GM23338 (cell line): ENCODE measurements around the gene HDAC5. TPM values are rescaled to one million over a fixed set of nuclear protein-coding genes. Genes with fewer than 3 reads are reported as not detected.

Experiments used
- ATAC-seq: fragments of 200-7000 bp; cut with Tn5 transposase; 3 replicates; pipeline ENCODE4 v1.9.1; 2020
- DNase-seq: peaks from one replicate; pipeline ENCODE4 v3.0.0-alpha.2; 2015; ENCODE audit warnings: low spot score
- H2AFZ ChIP-seq: fragments of 200-600 bp; sonication (generic); 2 replicates; pipeline ENCODE4 v1.8.0; 2016; ENCODE audit warnings: antibody characterized with exemption, mild to moderate bottlenecking, moderate library complexity
- H3F3A ChIP-seq: fragments of 200-600 bp; sonication (generic); replicated peaks from 2 replicates; pipeline ENCODE4 v1.8.0; 2017; ENCODE audit warnings: antibody characterized with exemption, mixed run types, low read depth
- H3K27ac ChIP-seq: fragments of 200-600 bp; sonication (generic); 2 replicates; pipeline ENCODE4 v1.6.1; 2016; ENCODE audit warnings: low read depth
- H3K27me3 ChIP-seq: fragments of 200-600 bp; sonication (generic); 2 replicates; pipeline ENCODE4 v1.8.0; 2016; ENCODE audit warnings: mild to moderate bottlenecking, mixed run types, moderate library complexity; ENCODE audit not compliant: insufficient read depth
- H3K36me3 ChIP-seq: fragments of 200-600 bp; sonication (generic); 2 replicates; pipeline ENCODE4 v1.8.0; 2016; ENCODE audit warnings: mild to moderate bottlenecking; ENCODE audit not compliant: insufficient read depth
- H3K4me1 ChIP-seq: fragments of 200-600 bp; sonication (generic); 2 replicates; pipeline ENCODE4 v1.8.0; 2016; ENCODE audit warnings: mild to moderate bottlenecking, moderate library complexity; ENCODE audit not compliant: insufficient read depth
- H3K4me2 ChIP-seq: fragments of 200-600 bp; sonication (generic); 2 replicates; pipeline ENCODE4 v1.7.1; 2017; ENCODE audit warnings: mixed run types
- H3K4me3 ChIP-seq: fragments of 200-600 bp; sonication (generic); 2 replicates; pipeline ENCODE4 v1.6.1; 2016; ENCODE audit warnings: mixed run types
- H3K79me2 ChIP-seq: fragments of 200-600 bp; sonication (generic); replicated peaks from 2 replicates; pipeline ENCODE4 v1.8.0; 2017; ENCODE audit warnings: mild to moderate bottlenecking; ENCODE audit not compliant: insufficient read depth
- H3K9me2 ChIP-seq: fragments of 200-600 bp; sonication (generic); 2 replicates; pipeline ENCODE4 v1.8.0; 2017; ENCODE audit not compliant: insufficient read depth
- H4K20me1 ChIP-seq: fragments of 200-600 bp; sonication (generic); replicated peaks from 2 replicates; pipeline ENCODE4 v1.8.0; 2017; ENCODE audit warnings: mild to moderate bottlenecking; ENCODE audit not compliant: insufficient read depth
- H3K27ac Mint-ChIP-seq: 2 replicates; pipeline ENCODE4 v1.8.0; 2020; ENCODE audit warnings: inconsistent platforms, mild to moderate bottlenecking, moderate library complexity, mixed read lengths
- H3K27me3 Mint-ChIP-seq: 3 replicates; pipeline ENCODE4 v1.8.0; 2022; ENCODE audit warnings: low read depth, mild to moderate bottlenecking, moderate library complexity, mixed read lengths, inconsistent platforms; ENCODE audit not compliant: insufficient read depth, poor library complexity
- H3K36me3 Mint-ChIP-seq: 3 replicates; pipeline ENCODE4 v1.8.0; 2021; ENCODE audit warnings: low read depth, mild to moderate bottlenecking, inconsistent platforms, moderate library complexity, mixed read lengths
- H3K4me1 Mint-ChIP-seq: 3 replicates; pipeline ENCODE4 v1.8.0; 2020; ENCODE audit warnings: mild to moderate bottlenecking, inconsistent platforms, mixed read lengths
- H3K4me3 Mint-ChIP-seq: 3 replicates; pipeline ENCODE4 v1.8.0; 2021; ENCODE audit warnings: moderate library complexity, mild to moderate bottlenecking, inconsistent platforms, mixed read lengths
- H3K9me3 Mint-ChIP-seq: 3 replicates; pipeline ENCODE4 v1.8.0; 2020; ENCODE audit warnings: moderate library complexity, mild to moderate bottlenecking, inconsistent platforms, mixed read lengths
- CREB1 ChIP-seq: fragments of 250-450 bp; sonication (Bioruptor Pico); IDR thresholded peaks from 2 replicates; pipeline ENCODE4 v1.5.0; 2020; ENCODE audit warnings: low read depth, mild to moderate bottlenecking, moderate library complexity
- EZH2 ChIP-seq: fragments of 200-600 bp; sonication (generic); IDR thresholded peaks from one replicate; pipeline ENCODE4 v1.8.0; 2017; ENCODE audit warnings: antibody characterized with exemption, mild to moderate bottlenecking, low read depth; ENCODE audit not compliant: unreplicated experiment
- EZH2phosphoT487 ChIP-seq: fragments of 200-600 bp; sonication (generic); IDR thresholded peaks from one replicate; pipeline ENCODE4 v1.8.1; 2018; ENCODE audit warnings: antibody characterized with exemption; ENCODE audit not compliant: unreplicated experiment
- JUNB ChIP-seq: IDR thresholded peaks from one replicate; pipeline ENCODE4 v1.6.1; 2016; ENCODE audit warnings: antibody characterized with exemption; ENCODE audit not compliant: unreplicated experiment
- POLR2AphosphoS5 ChIP-seq: IDR thresholded peaks from 2 replicates; pipeline ENCODE4 v1.6.1; 2016; ENCODE audit warnings: antibody characterized with exemption, low read depth
- STAT1 ChIP-seq: IDR thresholded peaks from one replicate; pipeline ENCODE4 v1.6.1; 2016; ENCODE audit warnings: antibody characterized with exemption; ENCODE audit not compliant: unreplicated experiment
- ZNF114 ChIP-seq: fragments of 250-450 bp; sonication (Bioruptor Pico); IDR thresholded peaks from 2 replicates; pipeline ENCODE4 v1.5.0; 2020; ENCODE audit warnings: mild to moderate bottlenecking, moderate library complexity
- ZNF331 ChIP-seq: fragments of 250-450 bp; sonication (Bioruptor Pico); IDR thresholded peaks from 2 replicates; pipeline ENCODE4 v1.5.0; 2020; ENCODE audit warnings: low read depth, mild to moderate bottlenecking, moderate library complexity
- polyA plus RNA-seq: library from polyadenylated mRNA; unstranded; fragments of >200 nt; fragmentation: Nextera tagmentation; extraction: Ambion mirVana; gene quantifications from 2 replicates; pipeline ENCODE4 v1.2.1, GENCODE V29; 2016
- total RNA-seq: library from RNA; depleted of rRNA; stranded (reverse); fragments of >200 nt; shearing (Covaris generic); gene quantifications from 2 replicates; pipeline ENCODE4 v1.2.3, GENCODE V29; 2014
- TF ChIP-seq, protein P1 (sequence below): IDR thresholded peaks from one replicate; pipeline ENCODE4 v1.6.1; 2018; ENCODE audit warnings: antibody characterized with exemption; ENCODE audit not compliant: unreplicated experiment
- TF ChIP-seq, protein P2 (sequence below), 2 experiments: fragments of 200-600 bp in 1 of 2; sonication (generic) in 1 of 2; conservative IDR thresholded peaks; 2 replicates each; pipeline versions ENCODE4 v1.5.1 to v1.6.1; 2016 to 2017; ENCODE audit warnings: antibody characterized with exemption in 2 of 2, low read depth in 2 of 2, mild to moderate bottlenecking in 2 of 2, moderate library complexity in 1 of 2
- TF ChIP-seq, protein P3 (sequence below): fragments of 250-450 bp; sonication (Bioruptor Pico); IDR thresholded peaks from 2 replicates; pipeline ENCODE4 v1.5.0; 2020; ENCODE audit warnings: mild to moderate bottlenecking, moderate library complexity
- TF ChIP-seq, protein P4 (sequence below): IDR thresholded peaks from 2 replicates; pipeline ENCODE4 v1.6.1; 2016; ENCODE audit warnings: antibody characterized with exemption

The HDAC5 gene
- total and polyA plus RNA-seq, 2 experiments from 2014 or later, result 16.9 to 71.1 TPM

DNA sequence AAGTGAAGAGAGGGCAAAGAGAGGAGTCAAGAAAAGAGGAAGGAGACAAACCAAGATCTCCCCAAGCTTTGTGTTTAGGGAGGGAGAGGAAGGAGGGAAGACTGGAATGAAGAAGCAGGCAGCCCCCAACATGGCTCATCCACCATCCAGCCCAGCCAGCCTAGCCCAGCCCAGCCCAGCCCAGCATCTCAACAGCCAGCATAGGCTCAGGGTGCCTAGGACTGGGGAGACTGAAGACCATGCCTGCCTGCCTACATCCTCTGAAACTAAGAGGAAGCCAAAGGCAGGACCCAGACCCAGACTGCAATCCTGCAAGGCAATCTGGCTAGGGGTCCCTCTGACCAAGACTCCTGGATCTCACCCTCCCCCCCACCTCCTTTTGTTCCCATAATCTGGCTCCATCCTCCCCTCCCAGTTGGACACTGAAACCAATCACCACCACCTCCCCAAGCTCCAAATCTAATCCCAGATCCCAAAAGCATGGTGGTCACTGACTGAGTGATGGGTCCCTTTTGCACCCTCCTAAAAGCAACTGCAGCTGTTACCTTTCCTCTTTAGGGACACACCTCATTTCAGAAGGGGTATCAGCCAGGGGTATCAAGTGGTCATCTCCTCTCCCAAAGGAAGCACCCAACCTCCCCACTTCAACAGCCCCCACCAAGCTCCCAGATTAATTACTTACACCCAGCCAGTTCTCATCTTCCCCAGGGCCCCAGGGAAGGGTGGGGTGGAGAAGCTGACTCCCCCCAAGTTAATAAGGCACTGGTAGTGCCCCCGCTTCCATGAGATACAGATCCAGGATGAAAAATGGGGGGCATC lies 1.2 kb downstream of the HDAC5 start:
- Histone ChIP-seq H3K27me3 (no peaks in the 10 kb centered on the region), H3F3A (0 out of 2 replicates have a peak, but pooled peaks cover 4% of the 10 kb centered on the region), H3K79me2 (peaks cover 39% of the 10 kb centered on the region), H3K4me2 (peak overlapping the region; percentile 98), H3K4me3 (peak overlapping the region; percentile 96), H3K9me2 (no peaks in the 10 kb centered on the region), H4K20me1 (peaks cover 17% of the 10 kb centered on the region), H3K27ac (peak overlapping the region; percentile 77; the same call in 1 of the 2 replicates), H2AFZ (no peak overlapping the region), H3K4me1 (peaks cover 38% of the 10 kb centered on the region), H3K36me3 (no peaks in the 10 kb centered on the region)
- Mint-ChIP-seq H3K36me3 (no peaks in the 10 kb centered on the region; the same call in 2 of the 3 replicates), H3K27me3 (peaks cover 7% of the 10 kb centered on the region), H3K4me1 (peaks cover 55% of the 10 kb centered on the region), H3K27ac (no peak overlapping the region), H3K4me3 (peak overlapping the region; percentile 89), H3K9me3 (no peaks in the 10 kb centered on the region)
- TF ChIP-seq JUNB, result no peak
- TF ChIP-seq EZH2phosphoT487, result no peak
- TF ChIP-seq, protein P1, sequence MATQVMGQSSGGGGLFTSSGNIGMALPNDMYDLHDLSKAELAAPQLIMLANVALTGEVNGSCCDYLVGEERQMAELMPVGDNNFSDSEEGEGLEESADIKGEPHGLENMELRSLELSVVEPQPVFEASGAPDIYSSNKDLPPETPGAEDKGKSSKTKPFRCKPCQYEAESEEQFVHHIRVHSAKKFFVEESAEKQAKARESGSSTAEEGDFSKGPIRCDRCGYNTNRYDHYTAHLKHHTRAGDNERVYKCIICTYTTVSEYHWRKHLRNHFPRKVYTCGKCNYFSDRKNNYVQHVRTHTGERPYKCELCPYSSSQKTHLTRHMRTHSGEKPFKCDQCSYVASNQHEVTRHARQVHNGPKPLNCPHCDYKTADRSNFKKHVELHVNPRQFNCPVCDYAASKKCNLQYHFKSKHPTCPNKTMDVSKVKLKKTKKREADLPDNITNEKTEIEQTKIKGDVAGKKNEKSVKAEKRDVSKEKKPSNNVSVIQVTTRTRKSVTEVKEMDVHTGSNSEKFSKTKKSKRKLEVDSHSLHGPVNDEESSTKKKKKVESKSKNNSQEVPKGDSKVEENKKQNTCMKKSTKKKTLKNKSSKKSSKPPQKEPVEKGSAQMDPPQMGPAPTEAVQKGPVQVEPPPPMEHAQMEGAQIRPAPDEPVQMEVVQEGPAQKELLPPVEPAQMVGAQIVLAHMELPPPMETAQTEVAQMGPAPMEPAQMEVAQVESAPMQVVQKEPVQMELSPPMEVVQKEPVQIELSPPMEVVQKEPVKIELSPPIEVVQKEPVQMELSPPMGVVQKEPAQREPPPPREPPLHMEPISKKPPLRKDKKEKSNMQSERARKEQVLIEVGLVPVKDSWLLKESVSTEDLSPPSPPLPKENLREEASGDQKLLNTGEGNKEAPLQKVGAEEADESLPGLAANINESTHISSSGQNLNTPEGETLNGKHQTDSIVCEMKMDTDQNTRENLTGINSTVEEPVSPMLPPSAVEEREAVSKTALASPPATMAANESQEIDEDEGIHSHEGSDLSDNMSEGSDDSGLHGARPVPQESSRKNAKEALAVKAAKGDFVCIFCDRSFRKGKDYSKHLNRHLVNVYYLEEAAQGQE, result no peak
- TF ChIP-seq CREB1 (CRISPR knock-in tag), result no peak
- no peak for TF ChIP-seq STAT1
- no peak for TF ChIP-seq ZNF331
- TF ChIP-seq, protein P2, sequence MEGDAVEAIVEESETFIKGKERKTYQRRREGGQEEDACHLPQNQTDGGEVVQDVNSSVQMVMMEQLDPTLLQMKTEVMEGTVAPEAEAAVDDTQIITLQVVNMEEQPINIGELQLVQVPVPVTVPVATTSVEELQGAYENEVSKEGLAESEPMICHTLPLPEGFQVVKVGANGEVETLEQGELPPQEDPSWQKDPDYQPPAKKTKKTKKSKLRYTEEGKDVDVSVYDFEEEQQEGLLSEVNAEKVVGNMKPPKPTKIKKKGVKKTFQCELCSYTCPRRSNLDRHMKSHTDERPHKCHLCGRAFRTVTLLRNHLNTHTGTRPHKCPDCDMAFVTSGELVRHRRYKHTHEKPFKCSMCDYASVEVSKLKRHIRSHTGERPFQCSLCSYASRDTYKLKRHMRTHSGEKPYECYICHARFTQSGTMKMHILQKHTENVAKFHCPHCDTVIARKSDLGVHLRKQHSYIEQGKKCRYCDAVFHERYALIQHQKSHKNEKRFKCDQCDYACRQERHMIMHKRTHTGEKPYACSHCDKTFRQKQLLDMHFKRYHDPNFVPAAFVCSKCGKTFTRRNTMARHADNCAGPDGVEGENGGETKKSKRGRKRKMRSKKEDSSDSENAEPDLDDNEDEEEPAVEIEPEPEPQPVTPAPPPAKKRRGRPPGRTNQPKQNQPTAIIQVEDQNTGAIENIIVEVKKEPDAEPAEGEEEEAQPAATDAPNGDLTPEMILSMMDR (conservative IDR thresholded peaks at IDR 0.05; ENCODE audit: low read depth in 2 of 2), result no peak
- no peak for TF ChIP-seq EZH2
- TF ChIP-seq ZNF114 (CRISPR knock-in tag), result no peak
- TF ChIP-seq, protein P3, sequence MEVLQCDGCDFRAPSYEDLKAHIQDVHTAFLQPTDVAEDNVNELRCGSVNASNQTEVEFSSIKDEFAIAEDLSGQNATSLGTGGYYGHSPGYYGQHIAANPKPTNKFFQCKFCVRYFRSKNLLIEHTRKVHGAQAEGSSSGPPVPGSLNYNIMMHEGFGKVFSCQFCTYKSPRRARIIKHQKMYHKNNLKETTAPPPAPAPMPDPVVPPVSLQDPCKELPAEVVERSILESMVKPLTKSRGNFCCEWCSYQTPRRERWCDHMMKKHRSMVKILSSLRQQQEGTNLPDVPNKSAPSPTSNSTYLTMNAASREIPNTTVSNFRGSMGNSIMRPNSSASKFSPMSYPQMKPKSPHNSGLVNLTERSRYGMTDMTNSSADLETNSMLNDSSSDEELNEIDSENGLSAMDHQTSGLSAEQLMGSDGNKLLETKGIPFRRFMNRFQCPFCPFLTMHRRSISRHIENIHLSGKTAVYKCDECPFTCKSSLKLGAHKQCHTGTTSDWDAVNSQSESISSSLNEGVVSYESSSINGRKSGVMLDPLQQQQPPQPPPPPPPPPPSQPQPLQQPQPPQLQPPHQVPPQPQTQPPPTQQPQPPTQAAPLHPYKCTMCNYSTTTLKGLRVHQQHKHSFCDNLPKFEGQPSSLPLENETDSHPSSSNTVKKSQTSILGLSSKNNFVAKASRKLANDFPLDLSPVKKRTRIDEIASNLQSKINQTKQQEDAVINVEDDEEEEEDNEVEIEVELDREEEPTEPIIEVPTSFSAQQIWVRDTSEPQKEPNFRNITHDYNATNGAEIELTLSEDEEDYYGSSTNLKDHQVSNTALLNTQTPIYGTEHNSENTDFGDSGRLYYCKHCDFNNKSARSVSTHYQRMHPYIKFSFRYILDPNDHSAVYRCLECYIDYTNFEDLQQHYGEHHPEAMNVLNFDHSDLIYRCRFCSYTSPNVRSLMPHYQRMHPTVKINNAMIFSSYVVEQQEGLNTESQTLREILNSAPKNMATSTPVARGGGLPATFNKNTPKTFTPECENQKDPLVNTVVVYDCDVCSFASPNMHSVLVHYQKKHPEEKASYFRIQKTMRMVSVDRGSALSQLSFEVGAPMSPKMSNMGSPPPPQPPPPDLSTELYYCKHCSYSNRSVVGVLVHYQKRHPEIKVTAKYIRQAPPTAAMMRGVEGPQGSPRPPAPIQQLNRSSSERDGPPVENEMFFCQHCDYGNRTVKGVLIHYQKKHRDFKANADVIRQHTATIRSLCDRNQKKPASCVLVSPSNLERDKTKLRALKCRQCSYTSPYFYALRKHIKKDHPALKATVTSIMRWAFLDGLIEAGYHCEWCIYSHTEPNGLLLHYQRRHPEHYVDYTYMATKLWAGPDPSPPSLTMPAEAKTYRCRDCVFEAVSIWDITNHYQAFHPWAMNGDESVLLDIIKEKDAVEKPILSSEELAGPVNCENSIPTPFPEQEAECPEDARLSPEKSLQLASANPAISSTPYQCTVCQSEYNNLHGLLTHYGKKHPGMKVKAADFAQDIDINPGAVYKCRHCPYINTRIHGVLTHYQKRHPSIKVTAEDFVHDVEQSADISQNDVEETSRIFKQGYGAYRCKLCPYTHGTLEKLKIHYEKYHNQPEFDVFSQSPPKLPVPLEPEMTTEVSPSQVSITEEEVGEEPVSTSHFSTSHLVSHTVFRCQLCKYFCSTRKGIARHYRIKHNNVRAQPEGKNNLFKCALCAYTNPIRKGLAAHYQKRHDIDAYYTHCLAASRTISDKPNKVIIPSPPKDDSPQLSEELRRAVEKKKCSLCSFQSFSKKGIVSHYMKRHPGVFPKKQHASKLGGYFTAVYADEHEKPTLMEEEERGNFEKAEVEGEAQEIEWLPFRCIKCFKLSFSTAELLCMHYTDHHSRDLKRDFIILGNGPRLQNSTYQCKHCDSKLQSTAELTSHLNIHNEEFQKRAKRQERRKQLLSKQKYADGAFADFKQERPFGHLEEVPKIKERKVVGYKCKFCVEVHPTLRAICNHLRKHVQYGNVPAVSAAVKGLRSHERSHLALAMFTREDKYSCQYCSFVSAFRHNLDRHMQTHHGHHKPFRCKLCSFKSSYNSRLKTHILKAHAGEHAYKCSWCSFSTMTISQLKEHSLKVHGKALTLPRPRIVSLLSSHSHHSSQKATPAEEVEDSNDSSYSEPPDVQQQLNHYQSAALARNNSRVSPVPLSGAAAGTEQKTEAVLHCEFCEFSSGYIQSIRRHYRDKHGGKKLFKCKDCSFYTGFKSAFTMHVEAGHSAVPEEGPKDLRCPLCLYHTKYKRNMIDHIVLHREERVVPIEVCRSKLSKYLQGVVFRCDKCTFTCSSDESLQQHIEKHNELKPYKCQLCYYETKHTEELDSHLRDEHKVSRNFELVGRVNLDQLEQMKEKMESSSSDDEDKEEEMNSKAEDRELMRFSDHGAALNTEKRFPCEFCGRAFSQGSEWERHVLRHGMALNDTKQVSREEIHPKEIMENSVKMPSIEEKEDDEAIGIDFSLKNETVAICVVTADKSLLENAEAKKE, result no peak
- no peak for TF ChIP-seq POLR2AphosphoS5
- TF ChIP-seq, protein P4, sequence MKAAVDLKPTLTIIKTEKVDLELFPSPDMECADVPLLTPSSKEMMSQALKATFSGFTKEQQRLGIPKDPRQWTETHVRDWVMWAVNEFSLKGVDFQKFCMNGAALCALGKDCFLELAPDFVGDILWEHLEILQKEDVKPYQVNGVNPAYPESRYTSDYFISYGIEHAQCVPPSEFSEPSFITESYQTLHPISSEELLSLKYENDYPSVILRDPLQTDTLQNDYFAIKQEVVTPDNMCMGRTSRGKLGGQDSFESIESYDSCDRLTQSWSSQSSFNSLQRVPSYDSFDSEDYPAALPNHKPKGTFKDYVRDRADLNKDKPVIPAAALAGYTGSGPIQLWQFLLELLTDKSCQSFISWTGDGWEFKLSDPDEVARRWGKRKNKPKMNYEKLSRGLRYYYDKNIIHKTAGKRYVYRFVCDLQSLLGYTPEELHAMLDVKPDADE, result no peak
- peak; percentile 30 for DNase-seq
- no peak for ATAC-seq
